IMR-90 (cell line): ENCODE data around the gene TRMO. TPM values are rescaled to one million over a fixed set of nuclear protein-coding genes. Genes with fewer than 3 reads are reported as not detected.

Experiments
- ATAC-seq: fragments of 200-7000 bp; cut with Tn5 transposase; 2 replicates; pipeline ENCODE4 v1.9.1; 2020; ENCODE audit warnings: low read depth, mild to moderate bottlenecking, moderate library complexity
- BruUV-seq: library from RNA; stranded (reverse); fragments of 400-500 nt; replicated peaks from 2 replicates; lab custom pipeline; 2021; lab: Mats Ljungman, UMichigan
- CTCF ChIA-PET: fragments of 300-600 bp; formaldehyde crosslinking; extraction: SDS; loops from one replicate; lab custom pipeline; 2021; ENCODE audit warnings: antibody characterized with exemption; lab: Yijun Ruan, JAX
- POLR2A ChIA-PET: fragments of 300-600 bp; sonication (Branson Sonifier 250); formaldehyde crosslinking; loops from one replicate; lab custom pipeline; 2022; ENCODE audit warnings: antibody characterized with exemption; ENCODE audit not compliant: unreplicated experiment; lab: Charles Lee
- DNase-seq: peaks from one replicate; pipeline ENCODE4 v3.0.0; 2013
- H2AFZ ChIP-seq: replicated peaks from 2 replicates; pipeline ENCODE3; 2013; ENCODE audit warnings: low read length, mild to moderate bottlenecking; ENCODE audit not compliant: poor library complexity
- H2AK5ac ChIP-seq: 2 replicates; pipeline ENCODE4 v1.6.1; 2013; ENCODE audit warnings: low read depth, low read length, inconsistent platforms
- H2AK9ac ChIP-seq: replicated peaks from 2 replicates; pipeline ENCODE3; 2013; ENCODE audit warnings: mild to moderate bottlenecking, low read depth, low read length, moderate library complexity; ENCODE audit not compliant: poor library complexity
- H2BK120ac ChIP-seq: 2 replicates; pipeline ENCODE4 v1.6.1; 2013; ENCODE audit warnings: low read depth, low read length, inconsistent platforms
- H2BK15ac ChIP-seq: 3 replicates; pipeline ENCODE4 v1.6.1; 2013; ENCODE audit warnings: low read depth, low read length, inconsistent platforms
- H2BK20ac ChIP-seq: 2 replicates; pipeline ENCODE4 v1.6.1; 2013; ENCODE audit warnings: low read depth, mild to moderate bottlenecking, inconsistent platforms, low read length, moderate library complexity
- H2BK5ac ChIP-seq: 2 replicates; pipeline ENCODE4 v1.6.1; 2013; ENCODE audit warnings: mild to moderate bottlenecking, low read depth, low read length, inconsistent platforms; ENCODE audit not compliant: poor library complexity, severe bottlenecking
- H3K14ac ChIP-seq: replicated peaks from 2 replicates; pipeline ENCODE4 v1.6.1; 2013; ENCODE audit warnings: low read depth, low read length, inconsistent platforms
- H3K18ac ChIP-seq: 2 replicates; pipeline ENCODE4 v1.6.1; 2013; ENCODE audit warnings: low read depth, low read length, control low read depth
- H3K23ac ChIP-seq: 2 replicates; pipeline ENCODE4 v1.6.1; 2013; ENCODE audit warnings: low read depth, low read length, inconsistent platforms
- H3K27ac ChIP-seq: 2 replicates; pipeline ENCODE4 v1.5.1; 2013; ENCODE audit warnings: mild to moderate bottlenecking, control low read depth, low read length; ENCODE audit not compliant: insufficient read depth
- H3K27me3 ChIP-seq: 2 replicates; pipeline ENCODE4 v1.6.1; 2013; ENCODE audit warnings: low read length; ENCODE audit not compliant: control insufficient read depth, insufficient read depth
- H3K36me3 ChIP-seq: 2 replicates; pipeline ENCODE4 v1.6.1; 2013; ENCODE audit warnings: low read length, mixed read lengths; ENCODE audit not compliant: control insufficient read depth, insufficient read depth
- H3K4ac ChIP-seq: 2 replicates; pipeline ENCODE4 v1.6.1; 2013; ENCODE audit warnings: low read depth, low read length, inconsistent platforms
- H3K4me1 ChIP-seq: 2 replicates; pipeline ENCODE4 v1.6.1; 2013; ENCODE audit warnings: low read length, mixed read lengths; ENCODE audit not compliant: control insufficient read depth, insufficient read depth
- H3K4me2 ChIP-seq: 2 replicates; pipeline ENCODE4 v1.6.1; 2013; ENCODE audit warnings: low read depth, mild to moderate bottlenecking, control low read depth, low read length, moderate library complexity
- H3K4me3 ChIP-seq: 2 replicates; pipeline ENCODE4 v1.5.1; 2013; ENCODE audit warnings: low read depth, mild to moderate bottlenecking, control low read depth, low read length, moderate library complexity; ENCODE audit not compliant: insufficient read depth
- H3K56ac ChIP-seq: 2 replicates; pipeline ENCODE4 v1.6.1; 2013; ENCODE audit warnings: low read length, inconsistent platforms; ENCODE audit not compliant: insufficient read depth; ENCODE audit errors: extremely low read depth
- H3K79me1 ChIP-seq, 2 experiments: 2 replicates each; pipeline ENCODE4 v1.6.1; 2013; ENCODE audit warnings: low read length in 2 of 2, inconsistent platforms in 1 of 2, low read depth in 1 of 2
- H3K9ac ChIP-seq: 2 replicates; pipeline ENCODE4 v1.6.1; 2013; ENCODE audit warnings: low read depth, low read length, control low read depth
- H3K9me1 ChIP-seq: 2 replicates; pipeline ENCODE4 v1.6.1; 2013; ENCODE audit warnings: low read length, inconsistent platforms; ENCODE audit not compliant: insufficient read depth
- H3K9me3 ChIP-seq: 2 replicates; pipeline ENCODE4 v1.6.1; 2013; ENCODE audit warnings: low read length; ENCODE audit not compliant: control insufficient read depth, insufficient read depth
- H4K20me1 ChIP-seq: 2 replicates; pipeline ENCODE4 v1.6.1; 2013; ENCODE audit warnings: low read length, inconsistent platforms; ENCODE audit not compliant: insufficient read depth
- H4K5ac ChIP-seq: 2 replicates; pipeline ENCODE4 v1.6.1; 2013; ENCODE audit warnings: mild to moderate bottlenecking, low read depth, low read length, control low read depth
- H4K8ac ChIP-seq, 2 experiments: 2 replicates each; pipeline ENCODE4 v1.6.1; 2013; ENCODE audit warnings: low read depth in 2 of 2, low read length in 2 of 2, control low read depth in 1 of 2, inconsistent platforms in 1 of 2
- H4K91ac ChIP-seq: 2 replicates; pipeline ENCODE4 v1.6.1; 2013; ENCODE audit warnings: low read depth, low read length, inconsistent platforms; ENCODE audit not compliant: insufficient read depth
- CEBPB ChIP-seq: IDR thresholded peaks from 2 replicates; pipeline ENCODE4 v1.6.1; 2012; ENCODE audit warnings: low read depth, low read length, improper control_type of control experiment
- CTCF ChIP-seq: conservative IDR thresholded peaks from 2 replicates; pipeline ENCODE4 v1.5.1; 2012; ENCODE audit warnings: mild to moderate bottlenecking, low read depth, low read length, improper control_type of control experiment
- ELK1 ChIP-seq: fragments of 150-350 bp; IDR thresholded peaks from 2 replicates; pipeline ENCODE4 v1.6.1; 2016; ENCODE audit warnings: low read depth, mild to moderate bottlenecking, low read length, moderate library complexity, borderline replicate concordance
- MAFK ChIP-seq: IDR thresholded peaks from 2 replicates; pipeline ENCODE4 v1.6.1; 2012; ENCODE audit warnings: low read depth, low read length, improper control_type of control experiment
- MAZ ChIP-seq: IDR thresholded peaks from 2 replicates; pipeline ENCODE4 v1.6.1; 2012; ENCODE audit warnings: low read depth, mild to moderate bottlenecking, low read length, improper control_type of control experiment, moderate library complexity, borderline replicate concordance
- NFE2L2 ChIP-seq: fragments of 150-350 bp; IDR thresholded peaks from 2 replicates; pipeline ENCODE4 v1.6.1; 2016; ENCODE audit warnings: low read depth, mild to moderate bottlenecking, low read length
- POLR2A ChIP-seq: IDR thresholded peaks from 2 replicates; pipeline ENCODE4 v1.6.1; 2012; ENCODE audit warnings: mild to moderate bottlenecking, low read depth, low read length
- RAD21 ChIP-seq: IDR thresholded peaks from 2 replicates; pipeline ENCODE4 v1.6.1; 2012; ENCODE audit warnings: low read length, improper control_type of control experiment
- USF2 ChIP-seq: fragments of 150-350 bp; IDR thresholded peaks from 2 replicates; pipeline ENCODE4 v1.6.1; 2017; ENCODE audit warnings: mild to moderate bottlenecking, antibody characterized with exemption, low read length, low read depth
- WGBS, 2 experiments: methylation state at CpG; one replicate each; pipeline versions ENCODE4 v1.1.5 to v1.1.7; 2013; ENCODE audit warnings: missing lambda C conversion rate in 2 of 2; ENCODE audit not compliant: insufficient read length in 1 of 2; ENCODE audit errors: extremely low coverage in 2 of 2; 5-methylcytosine and 5-hydroxymethylcytosine counted together
- dilution Hi-C: fragments of 300-500 bp; cut with HindIII; formaldehyde crosslinking; loops from one replicate; pipeline ENCODE4 v1.14.3; 2018; ENCODE audit warnings: low sequenced_read_pairs; ENCODE audit not compliant: unreplicated experiment
- in situ Hi-C: fragments of 300-500 bp; cut with MboI; formaldehyde crosslinking; loops from 3 replicates; pipeline ENCODE4 v1.14.3; 2019; ENCODE audit warnings: low sequenced_read_pairs, inconsistent platforms, mixed read lengths
- intact Hi-C: fragments of 100-400 bp; cut with micrococcal nuclease; formaldehyde crosslinking; loops from 2 replicates; pipeline ENCODE4 v1.10.0; 2022
- polyA plus RNA-seq, 3 experiments: library from polyadenylated mRNA; depleted of rRNA; stranded (reverse); fragments of >200 nt; gene quantifications; 2 replicates each; pipeline ENCODE4 v1.2.3, GENCODE V29; 2012; ENCODE audit warnings: low replicate concordance in 1 of 3
- total RNA-seq: library from RNA; depleted of rRNA; stranded (reverse); fragments of >200 nt; gene quantifications from 2 replicates; pipeline ENCODE4 v1.2.3, GENCODE V29; 2012

The TRMO gene
- total and polyA plus RNA-seq, 2 of the 4 experiments (the other 2 are of a cell fraction): 10.2 to 19.9 TPM

GRCh38 chr9:97925497-97926334 is 3.4 kb upstream of the TRMO start:
- Histone ChIP-seq H4K5ac (no peak overlapping the region), H3K79me1 (peaks cover 0 to 11% of the 10 kb centered on the region in 2 experiments; a peak in 2 of 4 replicates), H3K27ac (no peak overlapping the region), H3K23ac (no peak overlapping the region), H2AFZ (no peak overlapping the region), H4K91ac (no peak overlapping the region), H4K8ac (no peak overlapping the region), H3K36me3 (no peaks in the 10 kb centered on the region), H3K18ac (no peak overlapping the region), H3K4ac (no peak overlapping the region), H2BK5ac (no peak overlapping the region), H3K27me3 (peaks cover 16% of the 10 kb centered on the region), H3K9me3 (no peaks in the 10 kb centered on the region), H4K20me1 (no peaks in the 10 kb centered on the region), H2BK20ac (no peak overlapping the region), H3K56ac (no peak overlapping the region), H3K4me2 (no peak overlapping the region), H2AK5ac (no peak overlapping the region), H3K4me1 (peaks cover 2% of the 10 kb centered on the region; the same call in 1 of the 2 replicates), H3K4me3 (no peak overlapping the region), H2BK120ac (no peak overlapping the region), H3K14ac (no peak overlapping the region), H2AK9ac (no peak overlapping the region), H2BK15ac (no peak overlapping the region), H3K9me1 (no peaks in the 10 kb centered on the region), H3K9ac (no peak overlapping the region)
- POLR2A ChIA-PET: no interaction called here
- dilution Hi-C loops (no loop called here), in situ Hi-C loops (no loop called here), intact Hi-C loops (no loop called here)
- no peak for ATAC-seq
- TF ChIP-seq MAZ (no peak), USF2 (no peak), RAD21 (no peak), ELK1 (no peak), POLR2A (no peak), CTCF (no peak), CEBPB (no peak), MAFK (no peak), NFE2L2 (no peak)
- no TSS peak for BruUV-seq
- CTCF ChIA-PET: interaction anchor here (0.9 kb wide), 1 partner anchor 14 kb away, joined by 3 read pairs; no protein-coding TSS in a partner anchor
- DNase-seq: no peak
- WGBS, 2 experiments: no CpG with 5 or more reads among the region's 5 CpGs
